ENCODE results near the gene SDK2.

- TF ChIP-seq BHLHE40 (IDR thresholded peaks at IDR 0.05; ENCODE audit: borderline replicate concordance) = no peak
- TF ChIP-seq SP1 (IDR thresholded peaks at IDR 0.05) = no peak
- TF ChIP-seq FOXA1 (IDR thresholded peaks at IDR 0.05) = no peak
- TF ChIP-seq, protein P1, sequence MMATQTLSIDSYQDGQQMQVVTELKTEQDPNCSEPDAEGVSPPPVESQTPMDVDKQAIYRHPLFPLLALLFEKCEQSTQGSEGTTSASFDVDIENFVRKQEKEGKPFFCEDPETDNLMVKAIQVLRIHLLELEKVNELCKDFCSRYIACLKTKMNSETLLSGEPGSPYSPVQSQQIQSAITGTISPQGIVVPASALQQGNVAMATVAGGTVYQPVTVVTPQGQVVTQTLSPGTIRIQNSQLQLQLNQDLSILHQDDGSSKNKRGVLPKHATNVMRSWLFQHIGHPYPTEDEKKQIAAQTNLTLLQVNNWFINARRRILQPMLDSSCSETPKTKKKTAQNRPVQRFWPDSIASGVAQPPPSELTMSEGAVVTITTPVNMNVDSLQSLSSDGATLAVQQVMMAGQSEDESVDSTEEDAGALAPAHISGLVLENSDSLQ (IDR thresholded peaks at IDR 0.05) = no peak
- TF ChIP-seq LEF1 (IDR thresholded peaks at IDR 0.05; ENCODE audit: borderline replicate concordance) = no peak
- TF ChIP-seq ELF4 (IDR thresholded peaks at IDR 0.05) = no peak
- no peak for TF ChIP-seq ARNT (IDR thresholded peaks at IDR 0.05)
- TF ChIP-seq FOXM1 (IDR thresholded peaks at IDR 0.05; ENCODE audit: borderline replicate concordance) = no peak
Observed at GRCh38 chr17:73640691-73641090, 3.6 kb downstream of the SDK2 start.
